HG03175 (cell line): ENCODE data around the gene LFNG.

ENCODE experiments used
- ATAC-seq: cut with Tn5 transposase; IDR thresholded peaks from one replicate; pipeline ENCODE4 v1.9.1; 2021; ENCODE audit warnings: mild to moderate bottlenecking, moderate library complexity; ENCODE audit not compliant: unreplicated experiment

LFNG gene

DNA sequence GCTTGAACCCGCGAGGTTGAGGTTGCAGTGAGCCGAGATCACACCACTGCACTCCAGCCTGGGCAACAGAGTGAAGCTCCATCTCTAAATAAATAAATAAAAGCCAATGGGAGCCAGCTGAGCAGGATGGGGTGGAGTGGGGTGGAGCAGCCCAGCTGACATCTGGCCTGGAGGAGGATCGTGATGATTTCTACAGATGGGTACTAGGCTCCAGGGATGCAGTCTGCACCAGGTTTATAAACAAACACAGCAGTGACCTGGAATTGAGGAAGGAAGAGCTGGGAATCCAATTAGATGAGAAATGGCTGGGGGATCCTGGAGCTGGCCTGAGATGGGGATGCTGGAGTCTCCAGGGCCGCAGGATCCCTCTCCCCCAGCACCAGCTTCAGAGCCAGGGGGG is 36.1 kb upstream of the LFNG start:
- no peak for ATAC-seq

DNA sequence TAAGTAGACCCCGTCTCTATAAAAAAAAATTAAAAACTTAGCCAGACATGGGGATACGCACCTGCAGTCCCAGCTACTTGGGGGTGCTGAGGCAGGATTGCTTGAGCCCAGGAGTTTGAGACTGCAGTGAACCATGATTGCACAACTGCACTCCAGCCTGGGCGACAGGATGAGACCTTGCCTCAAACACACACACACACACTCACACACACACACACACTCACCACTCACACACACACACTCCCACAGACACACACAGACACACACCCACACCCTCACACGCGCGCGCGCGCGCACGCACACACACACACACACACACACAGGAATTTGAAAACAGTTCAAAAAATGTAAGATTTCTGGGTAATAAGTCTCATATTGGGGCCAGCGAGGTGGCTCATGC is 34.7 kb upstream of the LFNG start:
- no peak for ATAC-seq

DNA sequence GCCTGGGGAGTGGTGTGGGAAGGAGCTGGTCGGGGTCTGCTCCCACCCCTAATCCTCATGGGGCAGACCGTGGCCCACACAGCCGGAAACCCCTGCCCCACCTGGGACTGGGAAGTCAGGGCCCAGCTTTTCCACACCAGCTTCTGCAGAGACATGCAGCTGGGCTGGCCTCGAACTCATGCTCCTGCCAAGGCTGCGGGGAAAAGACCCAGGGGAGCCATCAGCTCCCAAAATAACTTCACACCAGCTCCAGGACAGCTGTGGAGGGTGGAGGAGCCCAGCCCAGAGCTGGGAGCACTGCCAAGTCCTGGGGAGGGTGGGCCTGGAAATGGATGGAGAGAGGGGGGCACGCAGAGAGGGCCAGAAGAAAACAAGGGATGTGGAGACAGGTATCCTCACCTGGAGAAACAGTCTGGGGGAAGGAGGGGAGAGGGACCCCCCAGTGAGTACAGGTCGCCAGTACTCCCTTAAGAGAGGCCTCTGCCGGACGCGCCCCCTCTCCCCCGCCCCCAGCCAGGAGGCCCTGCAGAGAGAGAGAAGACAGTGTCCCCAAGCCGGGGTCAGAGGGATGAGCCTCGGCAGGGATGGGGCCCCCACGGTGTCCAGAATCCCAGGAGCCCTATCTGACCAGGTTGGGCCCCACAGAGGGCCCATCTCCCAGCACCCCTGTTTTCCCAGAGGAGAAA is 31.8 kb upstream of the LFNG start:
- ATAC-seq: no peak

DNA sequence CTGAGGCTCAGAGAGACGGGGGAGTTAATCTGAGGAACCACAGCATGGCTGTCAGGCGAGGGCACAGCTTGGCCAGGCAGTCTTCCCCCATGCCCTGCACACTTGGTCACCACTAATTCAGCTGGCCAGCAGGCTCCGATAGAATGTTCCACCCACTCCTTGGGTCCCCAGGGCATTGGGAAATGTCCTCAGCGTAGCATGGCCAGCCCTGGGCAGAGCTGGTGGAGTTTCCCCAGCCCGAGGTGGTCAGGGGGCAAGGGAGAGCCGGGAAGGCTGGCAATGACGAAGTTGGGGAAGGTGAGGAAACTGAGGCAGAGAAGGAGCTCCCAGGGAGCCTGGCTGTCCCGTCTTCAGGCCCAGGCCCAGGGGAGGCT is 31.3 kb upstream of the LFNG start:
- no peak for ATAC-seq

DNA sequence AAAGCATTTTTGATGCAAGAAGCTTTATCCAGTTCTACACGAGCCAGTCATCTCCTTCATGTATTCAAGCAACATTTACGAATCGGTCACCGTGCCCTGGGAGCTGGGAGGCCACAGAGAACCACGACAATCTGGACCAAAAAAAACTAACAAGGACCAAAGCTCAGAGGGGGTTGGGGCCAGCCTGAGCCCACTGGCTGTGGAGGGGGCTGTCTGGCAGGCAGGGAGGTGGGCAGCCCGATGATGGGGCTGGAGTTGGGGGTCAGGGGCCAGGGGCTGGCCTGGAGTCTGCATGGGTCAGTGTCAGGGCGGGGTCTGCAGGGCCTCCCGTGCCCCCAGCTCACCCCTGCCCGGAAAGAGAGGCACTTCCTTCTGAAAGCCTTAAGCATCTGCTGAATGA is 30.9 kb upstream of the LFNG start:
- no peak for ATAC-seq

DNA sequence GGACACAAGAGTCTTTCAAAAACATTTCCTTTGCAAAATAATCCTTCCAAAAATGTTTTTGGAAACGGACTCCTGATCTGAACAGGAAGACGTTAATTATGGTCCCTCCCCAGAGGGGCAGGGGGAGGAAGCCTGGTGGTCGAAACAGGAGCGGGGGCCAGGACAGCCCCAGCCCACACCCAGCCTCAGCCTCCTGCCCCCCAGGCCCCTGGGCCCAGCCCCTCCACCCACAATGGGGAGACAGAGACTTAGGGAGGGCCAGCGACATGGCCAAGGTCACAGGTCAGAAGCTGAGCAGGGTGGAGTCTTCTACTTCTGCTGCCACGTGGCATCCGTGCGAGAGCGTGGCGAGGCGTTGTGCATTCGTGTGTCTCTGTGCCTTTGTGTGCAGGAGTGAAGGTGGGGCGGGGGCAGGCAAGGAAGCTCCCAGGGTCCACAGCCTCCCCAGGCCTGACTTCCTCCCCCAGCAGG is 29.4 kb upstream of the LFNG start:
- ATAC-seq: no peak

DNA sequence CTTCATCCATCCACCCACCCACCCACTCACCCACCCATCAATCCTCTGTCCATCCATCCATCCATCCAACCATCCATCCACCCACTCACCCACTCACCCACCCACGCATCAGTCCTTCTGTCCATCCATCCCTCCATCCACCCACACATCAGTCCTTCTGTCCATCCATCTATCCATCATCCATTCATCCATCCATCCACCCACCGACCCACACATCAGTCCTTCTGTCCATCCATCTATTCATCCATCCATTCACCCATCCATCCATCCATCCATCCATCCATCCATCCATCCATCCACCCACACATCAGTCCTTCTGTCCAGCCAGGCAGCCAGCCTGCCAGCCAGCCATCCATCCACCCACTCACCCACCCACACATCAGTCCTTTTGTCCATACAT is 27.5 kb upstream of the LFNG start:
- no peak for ATAC-seq

DNA sequence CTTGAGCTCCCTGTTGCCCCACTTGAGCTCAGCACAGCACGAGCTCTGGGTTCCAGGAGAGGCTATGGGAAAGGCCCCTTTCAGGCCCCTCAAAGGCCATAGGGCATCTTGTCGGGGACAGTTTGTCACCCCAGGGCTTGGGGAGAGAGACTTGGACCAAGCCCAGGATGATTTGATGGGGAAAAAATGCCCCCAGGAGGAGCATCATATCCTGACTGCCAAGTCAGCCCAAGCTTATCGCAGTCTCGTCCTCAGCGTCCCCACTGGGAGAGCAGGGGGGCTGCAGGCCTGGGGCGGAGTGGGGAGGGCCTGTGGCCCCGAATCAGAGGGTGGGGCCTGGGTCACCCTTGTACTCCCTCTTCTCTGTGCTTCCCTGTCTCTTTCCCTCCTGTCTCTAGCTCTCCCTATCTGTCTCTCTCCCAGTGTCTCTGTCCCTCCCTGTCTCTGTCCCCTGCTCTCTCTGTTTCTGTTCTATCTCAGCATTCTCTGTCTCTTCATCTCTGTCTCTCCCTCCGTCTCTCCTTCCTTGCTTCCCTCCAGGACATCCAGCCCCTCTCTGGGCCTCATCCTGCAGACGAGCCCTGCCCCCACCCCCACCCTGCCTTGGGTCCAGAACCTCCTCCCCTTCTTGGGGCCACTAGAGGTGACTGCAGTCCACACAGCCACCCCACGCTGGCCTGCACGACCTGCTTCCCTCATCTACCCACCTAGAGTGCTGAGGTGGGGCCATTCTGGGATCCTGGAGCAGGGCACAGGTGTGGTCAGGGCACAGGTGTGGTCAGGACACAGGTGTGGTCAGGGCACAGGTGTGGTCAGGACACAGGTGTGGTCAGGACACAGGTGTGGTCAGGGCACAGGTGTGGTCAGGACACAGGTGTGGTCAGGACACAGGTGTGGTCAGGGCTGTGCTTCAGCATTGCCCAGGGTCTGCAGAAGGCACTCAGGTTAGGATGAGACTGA is 26.1 kb upstream of the LFNG start:
- ATAC-seq: no peak

DNA sequence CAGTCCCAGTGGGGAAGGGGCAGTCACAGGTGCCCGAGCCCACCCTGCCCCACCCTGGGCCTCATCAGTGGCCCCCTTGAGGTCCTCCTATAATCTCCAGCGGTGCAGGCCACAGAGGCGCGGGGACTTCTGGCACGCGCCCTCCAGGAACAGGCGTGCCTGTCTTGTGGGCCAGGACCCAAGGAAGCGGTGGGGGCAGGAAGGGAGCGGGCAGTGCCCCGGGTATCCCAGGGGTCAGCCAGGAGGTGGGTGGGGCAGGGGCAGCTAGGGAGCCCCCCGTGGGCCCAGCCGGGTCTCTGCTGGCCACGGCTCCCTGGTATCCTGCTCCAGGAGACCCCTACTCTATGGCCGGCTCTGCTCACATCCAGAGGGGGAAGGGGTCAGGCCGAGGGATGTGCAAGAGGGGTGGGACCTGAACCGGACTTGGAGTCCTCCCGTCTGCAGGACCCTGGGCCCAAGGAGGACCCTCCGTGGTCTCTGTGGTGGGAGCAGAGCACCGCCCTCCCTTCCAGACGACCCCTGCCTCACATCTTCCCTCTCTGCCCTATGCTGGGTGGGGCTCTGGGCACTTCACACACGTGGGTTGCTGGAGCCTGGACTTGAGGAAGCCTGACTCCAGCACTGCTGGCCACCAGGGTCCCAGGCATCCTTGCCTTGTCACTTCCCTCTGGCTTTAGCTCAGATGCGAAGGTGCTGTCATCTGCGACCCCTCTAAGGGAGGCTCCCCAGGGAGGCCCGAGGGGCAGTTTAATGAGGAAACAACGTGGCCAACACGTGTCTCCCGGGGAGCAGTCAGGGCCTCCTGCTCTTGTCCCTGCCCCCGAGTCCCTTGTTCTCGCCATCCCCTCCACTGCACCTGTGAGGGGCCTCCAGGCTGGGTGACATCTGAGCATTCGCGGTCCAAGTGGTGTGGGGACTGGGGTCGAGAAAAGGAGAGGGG is 25.1 kb upstream of the LFNG start:
- no peak for ATAC-seq

DNA sequence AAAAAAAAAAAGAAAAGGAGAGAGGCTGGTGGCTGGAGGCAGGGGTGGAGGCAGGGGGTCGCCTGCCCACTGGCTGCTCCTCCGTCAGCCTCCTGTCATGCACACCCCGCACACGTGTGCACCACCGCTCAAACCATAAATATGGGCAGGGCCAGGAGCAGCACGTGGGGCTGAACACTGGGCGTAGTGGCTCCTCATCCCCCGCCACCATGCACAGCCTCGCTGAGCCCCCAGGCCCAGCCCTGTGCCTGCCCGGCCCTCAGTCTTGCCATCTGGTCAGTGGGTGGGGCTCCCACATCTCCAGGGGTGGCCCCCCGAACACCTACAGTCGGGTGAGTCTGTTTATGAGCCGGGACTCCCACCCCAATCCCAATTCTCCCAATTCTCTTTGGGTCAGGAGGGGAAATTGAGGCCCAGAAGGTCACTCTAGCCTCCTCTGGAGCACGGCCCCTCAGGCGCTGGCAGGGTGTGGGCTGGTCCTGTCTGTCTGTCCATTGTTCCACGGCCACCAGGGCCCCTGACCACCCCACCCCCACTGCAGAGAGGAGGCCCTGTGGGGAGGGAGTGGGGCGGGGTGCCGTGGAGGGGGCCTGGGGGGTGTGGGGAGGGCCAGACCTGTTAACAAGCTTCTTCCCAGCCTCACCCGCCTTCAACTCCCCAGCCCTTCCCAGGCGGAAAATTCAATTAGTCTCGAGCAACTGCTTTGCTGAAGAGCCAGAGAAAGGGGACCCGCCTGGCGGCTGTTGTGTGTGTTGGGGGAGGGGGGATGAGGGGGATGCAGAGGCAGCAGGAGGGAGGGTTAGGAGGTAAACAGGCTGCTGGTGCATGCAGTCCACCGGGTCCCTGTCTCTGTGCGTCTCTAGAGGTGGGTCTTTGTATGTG is 23.9 kb upstream of the LFNG start:
- ATAC-seq: no peak

DNA sequence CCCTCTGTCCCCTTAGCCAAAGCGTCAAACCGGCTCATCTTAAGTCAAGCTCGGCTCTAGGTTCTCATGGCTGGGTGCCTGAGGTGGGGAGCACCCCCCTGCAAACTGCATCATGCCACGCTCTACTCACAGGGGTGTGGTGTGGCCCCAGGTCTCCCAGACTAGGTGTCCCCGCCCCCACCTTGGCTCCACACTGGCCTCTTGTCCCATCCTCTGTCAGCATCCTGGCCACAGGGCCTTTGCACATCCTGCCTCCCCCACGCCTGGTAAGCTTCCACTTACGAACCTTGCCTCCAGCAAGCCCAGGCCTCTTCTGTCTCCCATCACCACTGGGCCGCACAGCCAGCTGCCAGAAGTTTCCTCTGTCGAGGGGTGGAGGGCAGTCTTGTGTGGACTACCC is 23.2 kb upstream of the LFNG start:
- ATAC-seq: no peak

DNA sequence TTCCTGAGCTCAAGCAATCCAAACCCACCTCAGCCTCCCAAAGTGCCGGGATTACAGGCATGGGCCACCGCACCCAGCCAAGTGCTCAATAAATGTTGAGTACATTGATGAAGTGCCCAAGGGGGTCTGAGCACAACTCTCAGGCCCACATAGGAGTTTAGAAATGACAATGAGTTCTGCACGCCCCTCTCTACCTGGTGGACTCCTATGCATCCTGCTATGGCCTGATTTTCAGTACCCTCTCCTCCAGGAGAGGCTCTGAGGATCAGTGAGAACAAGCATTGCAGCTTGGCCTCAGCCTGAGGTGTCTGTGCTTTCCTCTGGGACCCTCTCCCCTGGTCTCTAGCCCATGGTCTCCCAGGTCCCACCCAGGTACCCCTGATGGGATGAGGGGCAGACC is 22.5 kb upstream of the LFNG start:
- ATAC-seq: no peak

DNA sequence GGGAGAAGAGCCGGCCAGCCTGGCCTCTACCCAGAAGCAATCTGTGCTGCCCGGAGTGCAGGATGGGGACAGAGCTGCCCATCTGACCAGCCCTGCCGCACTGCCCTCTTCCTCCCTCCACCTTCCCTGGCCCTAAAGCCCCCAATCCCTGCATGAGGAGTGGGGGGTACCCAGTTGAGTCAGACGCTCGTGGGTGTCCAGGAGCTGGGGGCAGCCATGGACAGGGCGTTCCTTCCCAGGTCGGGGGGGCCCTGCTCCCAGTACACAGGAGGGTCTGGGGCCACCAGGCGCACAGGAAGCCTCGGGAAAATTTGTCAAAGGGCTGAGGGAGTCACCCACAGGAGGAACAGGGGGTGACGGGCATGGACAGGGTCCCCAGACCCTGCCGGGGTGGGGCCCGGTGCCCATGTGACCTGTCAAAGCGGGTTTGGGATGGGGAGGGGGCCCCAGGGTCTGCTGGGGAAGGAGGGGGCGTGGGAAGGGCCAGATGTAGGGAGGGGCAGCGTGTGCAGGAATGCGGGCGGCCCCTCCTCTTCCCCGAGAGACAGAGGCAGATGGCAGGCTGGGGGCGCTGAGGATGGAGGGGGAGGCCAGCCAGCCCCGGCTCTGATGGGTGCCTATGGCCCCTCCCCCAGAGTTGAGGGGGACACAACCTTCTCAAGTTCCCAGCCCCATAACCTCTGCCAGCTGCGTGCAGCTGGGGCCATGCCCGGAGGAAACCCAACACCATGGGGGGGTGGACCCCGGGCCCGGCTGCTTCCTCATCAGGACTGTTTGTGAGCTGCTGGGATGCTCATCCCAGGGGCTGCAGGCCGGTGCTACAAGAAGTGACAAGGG is 21.9 kb upstream of the LFNG start:
- no peak for ATAC-seq

DNA sequence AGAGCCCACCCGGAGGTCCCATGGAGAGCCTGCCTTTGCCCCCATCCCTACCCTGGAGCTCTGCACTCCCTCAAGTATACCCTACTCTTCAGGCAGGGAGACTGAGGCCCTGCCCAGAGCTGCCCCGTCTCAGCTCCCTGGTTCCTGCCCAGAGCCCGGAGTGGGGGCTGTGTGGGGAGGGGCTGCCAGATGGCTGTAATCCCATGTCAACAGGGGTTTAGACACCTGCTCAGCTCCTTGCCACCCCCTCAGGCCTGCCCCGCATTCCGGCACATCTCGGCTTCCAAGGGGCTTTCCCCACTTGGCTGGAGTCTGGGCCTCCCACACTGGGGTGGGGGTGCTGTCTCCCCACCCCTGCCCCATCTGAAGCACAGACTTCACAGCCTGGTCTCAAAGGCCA is 20.9 kb upstream of the LFNG start:
- no peak for ATAC-seq

DNA sequence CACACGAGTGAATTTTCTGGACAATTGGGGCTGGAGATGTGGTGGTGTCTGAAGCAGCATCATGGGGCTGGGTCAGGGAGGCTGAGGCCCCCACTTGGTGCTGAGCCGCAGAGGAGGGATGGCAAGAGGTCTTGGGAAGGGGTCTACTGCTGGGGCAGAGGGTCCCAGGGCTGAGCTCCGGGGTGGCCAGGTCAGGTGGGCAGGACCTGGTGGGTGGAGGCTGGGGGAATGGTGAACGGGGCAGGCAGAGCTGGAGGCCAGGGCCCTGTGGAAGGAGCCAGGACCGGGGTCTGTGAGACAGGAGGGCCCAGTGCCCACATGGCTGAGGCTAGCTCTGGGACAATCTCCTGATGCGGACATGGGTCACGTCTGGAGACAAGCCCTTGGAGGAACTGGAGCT is 20.4 kb upstream of the LFNG start:
- ATAC-seq: no peak

DNA sequence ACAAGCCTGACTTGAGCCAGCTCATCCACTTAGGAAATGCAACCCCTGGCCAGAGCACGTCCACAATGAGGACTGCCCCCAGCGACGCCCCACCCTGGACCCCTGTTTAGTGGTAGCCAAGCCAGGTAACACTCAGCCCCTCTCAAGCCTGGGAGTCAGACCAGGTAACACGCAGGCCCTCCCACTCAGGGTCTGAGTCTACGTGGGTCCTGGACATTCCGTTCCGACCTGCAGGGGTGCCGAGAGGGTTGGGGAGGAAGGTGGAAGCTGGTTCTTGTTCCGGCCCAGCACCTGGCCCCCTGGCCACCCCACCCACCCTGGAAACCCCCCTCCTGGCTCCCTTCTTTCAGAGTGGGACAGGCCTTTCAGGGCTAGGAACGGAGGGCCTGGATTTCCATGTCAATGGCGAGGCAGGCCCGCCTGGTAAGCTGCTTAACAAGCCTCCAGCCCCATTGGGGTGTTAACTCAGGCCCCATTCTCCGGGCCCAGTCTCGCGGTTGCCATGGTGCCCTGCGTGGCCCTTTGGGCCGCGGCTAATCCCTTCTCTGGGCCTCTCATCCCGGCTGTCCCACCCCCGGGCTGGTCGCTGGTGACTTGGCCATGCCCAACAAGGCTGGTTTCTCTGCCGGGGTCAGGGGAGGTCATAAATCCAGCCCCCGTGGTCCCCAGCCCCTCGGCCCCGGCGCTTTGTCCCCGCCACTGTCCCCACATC is 19.7 kb upstream of the LFNG start:
- ATAC-seq: no peak

DNA sequence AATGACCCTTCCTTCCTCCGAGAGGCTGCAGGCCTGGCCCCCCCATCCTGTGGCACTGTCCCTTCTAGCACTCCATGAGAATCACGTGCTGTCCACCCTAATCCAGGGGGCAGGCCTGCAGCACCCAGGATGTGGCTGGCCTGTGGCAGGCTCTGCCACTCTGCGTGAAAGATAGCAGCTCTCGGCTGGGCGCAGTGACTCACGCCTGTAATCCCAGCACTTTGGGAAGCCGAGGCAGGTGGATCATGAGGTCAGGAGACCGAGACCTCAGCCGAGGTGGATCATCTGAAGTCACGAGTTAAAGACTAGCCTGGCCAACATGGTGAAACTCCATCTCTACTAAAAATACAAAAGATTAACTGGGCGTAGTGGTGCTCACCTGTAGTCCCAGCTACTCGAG is 18.9 kb upstream of the LFNG start:
- ATAC-seq: no peak

DNA sequence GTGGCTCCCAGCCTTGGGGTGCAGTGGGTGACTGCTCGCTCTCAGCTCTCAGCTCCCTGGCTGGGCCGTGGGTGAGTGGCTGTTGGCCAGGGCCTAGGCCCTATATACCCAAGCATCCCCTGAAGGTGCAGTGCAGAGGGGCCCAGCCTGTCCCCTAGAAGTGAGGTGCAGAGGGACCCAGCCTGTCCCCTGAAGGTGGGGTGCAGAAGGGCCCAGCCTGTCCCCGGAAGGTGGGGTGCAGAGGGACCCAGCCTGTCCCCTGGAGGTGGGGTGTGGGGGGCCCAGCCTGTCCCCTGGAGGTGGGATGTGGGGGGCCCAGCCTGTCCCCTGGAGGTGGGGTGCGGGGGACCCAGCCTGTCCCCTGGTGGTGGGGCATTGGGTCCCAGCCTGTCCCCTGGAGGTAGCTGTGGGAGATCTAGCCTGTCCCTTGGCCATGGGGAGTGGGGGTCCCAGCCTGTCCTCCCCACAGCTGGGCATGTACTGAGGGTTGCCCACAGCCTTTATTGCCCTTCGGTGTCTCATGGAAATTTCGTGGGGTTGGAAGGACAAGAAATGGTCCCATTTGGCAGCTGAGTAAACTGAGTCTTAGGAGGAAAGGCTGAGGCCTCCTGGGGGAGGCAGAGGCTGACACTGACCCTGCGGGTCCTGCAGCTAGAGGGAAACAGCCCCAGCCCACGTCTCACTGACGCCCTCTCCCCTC is 17.5 kb upstream of the LFNG start:
- ATAC-seq: no peak
